Measurements from ENCODE around the gene GSK3B. TPM values are rescaled to one million over a fixed set of nuclear protein-coding genes. Genes with fewer than 3 reads are reported as not detected.

Gene GSK3B
- total RNA-seq, 2 donors from 2014 or later: 57.3 to 59.8 TPM

DNA sequence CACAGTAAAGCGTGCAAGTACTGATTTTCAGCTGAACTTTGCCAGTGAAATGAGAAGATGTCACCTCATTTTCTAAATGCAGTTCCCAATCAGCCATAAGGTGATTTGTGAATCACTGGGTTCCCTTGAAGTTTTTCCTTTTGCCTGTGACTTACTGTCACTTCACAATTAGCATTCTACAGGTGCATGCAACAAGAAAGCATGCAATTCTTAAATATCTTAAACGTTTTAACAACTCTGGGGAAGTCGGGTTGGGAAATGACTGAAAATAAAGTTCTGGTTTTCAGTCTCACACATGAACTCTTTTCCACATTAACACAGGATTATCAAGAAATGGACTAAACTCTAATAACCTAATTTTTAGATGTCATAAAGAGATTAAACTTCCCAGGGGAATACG is 5.2 kb downstream of the GSK3B start:
- DNase-seq: no peak
- no peaks in the 10 kb centered on the region for H3K9me3 ChIP-seq (ENCODE audit: control insufficient read depth, low read length)
- peaks cover 11% of the 10 kb centered on the region for H3K36me3 Mint-ChIP-seq (ENCODE audit: low read depth)
- H3K27ac Mint-ChIP-seq: no peak overlapping the region
- no peaks in the 10 kb centered on the region for H3K27me3 Mint-ChIP-seq (ENCODE audit: insufficient read depth)
- H3K4me3 ChIP-seq (ENCODE audit: low read length): peak overlapping the region; percentile 19
- no peak overlapping the region for H3K4me3 Mint-ChIP-seq
- H3K4me1 ChIP-seq (ENCODE audit: control insufficient read depth, insufficient read depth, low read length): no peaks in the 10 kb centered on the region
- H3K27me3 ChIP-seq (ENCODE audit: control insufficient read depth, insufficient read depth, low read length, poor library complexity, severe bottlenecking): no peaks in the 10 kb centered on the region
- H3K9ac ChIP-seq (ENCODE audit: extremely low read depth, low read length, poor library complexity, severe bottlenecking): no peak overlapping the region
- H3K4me1 Mint-ChIP-seq: peaks cover 8% of the 10 kb centered on the region
- H3K36me3 ChIP-seq (ENCODE audit: control insufficient read depth, insufficient read depth, low read length): peaks cover 18% of the 10 kb centered on the region
- 87 to 91% methylated on average over 1 to 4 of the region's 4 CpGs for WGBS, 2 experiments (ENCODE audit: insufficient coverage in 1 of 2, insufficient read length in 1 of 2)
- no peak overlapping the region for H3K27ac ChIP-seq (ENCODE audit: low read depth, low read length)
- TF ChIP-seq, protein P1, sequence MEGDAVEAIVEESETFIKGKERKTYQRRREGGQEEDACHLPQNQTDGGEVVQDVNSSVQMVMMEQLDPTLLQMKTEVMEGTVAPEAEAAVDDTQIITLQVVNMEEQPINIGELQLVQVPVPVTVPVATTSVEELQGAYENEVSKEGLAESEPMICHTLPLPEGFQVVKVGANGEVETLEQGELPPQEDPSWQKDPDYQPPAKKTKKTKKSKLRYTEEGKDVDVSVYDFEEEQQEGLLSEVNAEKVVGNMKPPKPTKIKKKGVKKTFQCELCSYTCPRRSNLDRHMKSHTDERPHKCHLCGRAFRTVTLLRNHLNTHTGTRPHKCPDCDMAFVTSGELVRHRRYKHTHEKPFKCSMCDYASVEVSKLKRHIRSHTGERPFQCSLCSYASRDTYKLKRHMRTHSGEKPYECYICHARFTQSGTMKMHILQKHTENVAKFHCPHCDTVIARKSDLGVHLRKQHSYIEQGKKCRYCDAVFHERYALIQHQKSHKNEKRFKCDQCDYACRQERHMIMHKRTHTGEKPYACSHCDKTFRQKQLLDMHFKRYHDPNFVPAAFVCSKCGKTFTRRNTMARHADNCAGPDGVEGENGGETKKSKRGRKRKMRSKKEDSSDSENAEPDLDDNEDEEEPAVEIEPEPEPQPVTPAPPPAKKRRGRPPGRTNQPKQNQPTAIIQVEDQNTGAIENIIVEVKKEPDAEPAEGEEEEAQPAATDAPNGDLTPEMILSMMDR (conservative IDR thresholded peaks at IDR 0.05): no peak
- H3K9me3 Mint-ChIP-seq: no peaks in the 10 kb centered on the region

DNA sequence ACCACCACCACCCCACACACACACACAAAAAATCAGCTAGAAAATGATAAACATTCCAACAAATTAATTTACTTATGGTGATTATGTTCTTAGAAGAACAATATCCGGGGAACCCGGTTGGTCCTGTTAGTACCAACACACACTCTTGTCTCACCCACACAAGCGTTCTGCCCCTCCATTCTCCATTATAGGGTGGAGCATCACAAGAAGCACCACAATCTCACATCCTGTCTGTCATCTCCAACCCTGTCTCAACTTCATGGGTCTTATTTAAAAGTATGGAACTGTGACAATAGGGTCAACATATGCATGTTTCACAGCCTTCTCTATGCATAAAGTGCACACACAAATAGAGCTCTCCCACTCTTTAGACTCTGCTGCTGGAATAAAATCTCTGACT is 5.6 kb downstream of the GSK3B start:
- no peaks in the 10 kb centered on the region for H3K27me3 ChIP-seq (ENCODE audit: control insufficient read depth, insufficient read depth, low read length, poor library complexity, severe bottlenecking)
- no peak overlapping the region for H3K27ac ChIP-seq (ENCODE audit: low read depth, low read length)
- no peaks in the 10 kb centered on the region for H3K9me3 ChIP-seq (ENCODE audit: control insufficient read depth, low read length)
- Mint-ChIP-seq H3K9me3 (no peaks in the 10 kb centered on the region), H3K36me3 (ENCODE audit: low read depth) (peaks cover 11% of the 10 kb centered on the region), H3K27me3 (ENCODE audit: insufficient read depth) (no peaks in the 10 kb centered on the region), H3K27ac (no peak overlapping the region), H3K4me3 (no peak overlapping the region), H3K4me1 (peaks cover 11% of the 10 kb centered on the region)
- peak overlapping the region; percentile 19 for H3K4me3 ChIP-seq (ENCODE audit: low read length)
- 81 to 97% methylated on average over 3 of the region's 3 CpGs for WGBS, 2 experiments (ENCODE audit: insufficient coverage in 1 of 2, insufficient read length in 1 of 2)
- TF ChIP-seq, protein P1 (conservative IDR thresholded peaks at IDR 0.05): no peak
- no peak for DNase-seq
- no peaks in the 10 kb centered on the region for H3K4me1 ChIP-seq (ENCODE audit: control insufficient read depth, insufficient read depth, low read length)
- peaks cover 18% of the 10 kb centered on the region for H3K36me3 ChIP-seq (ENCODE audit: control insufficient read depth, insufficient read depth, low read length)
- no peak overlapping the region for H3K9ac ChIP-seq (ENCODE audit: extremely low read depth, low read length, poor library complexity, severe bottlenecking)

DNA sequence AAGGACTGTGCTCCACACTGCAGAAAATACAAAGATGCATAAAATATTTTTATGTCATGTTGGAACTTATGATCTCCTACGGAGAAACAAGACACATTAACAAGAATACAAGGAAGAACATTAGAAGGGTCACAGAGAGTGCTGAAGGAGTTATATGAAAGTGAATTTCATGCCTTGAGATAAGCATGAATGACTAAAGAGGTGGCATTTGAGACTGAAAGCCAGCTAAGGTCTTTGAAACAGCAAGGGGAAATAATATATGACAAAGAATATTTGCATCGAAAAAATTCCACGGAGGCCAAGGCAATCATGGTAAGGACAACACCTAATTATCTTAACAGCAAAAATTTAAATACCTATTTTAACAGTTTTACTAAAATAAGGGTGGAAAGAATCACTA is 12.5 kb downstream of the GSK3B start:
- WGBS, 2 experiments (ENCODE audit: insufficient coverage in 1 of 2, insufficient read length in 1 of 2): 97% methylated on average over 3 of the region's 3 CpGs; no CpG with 5 or more reads in 1 of the 2 experiments
- no peak overlapping the region for H3K27ac Mint-ChIP-seq

More for the DNA sequence above, 12.5 kb downstream of the GSK3B start:
- no peaks in the 10 kb centered on the region for H3K27me3 Mint-ChIP-seq (ENCODE audit: insufficient read depth)
- TF ChIP-seq, protein P1 (conservative IDR thresholded peaks at IDR 0.05): no peak
- peaks cover 8% of the 10 kb centered on the region for H3K36me3 ChIP-seq (ENCODE audit: control insufficient read depth, insufficient read depth, low read length)
- H3K4me3 ChIP-seq (ENCODE audit: low read length): no peak overlapping the region
- no peak overlapping the region for H3K9ac ChIP-seq (ENCODE audit: extremely low read depth, low read length, poor library complexity, severe bottlenecking)
- H3K4me1 Mint-ChIP-seq: peaks cover 14% of the 10 kb centered on the region
- no peak overlapping the region for H3K27ac ChIP-seq (ENCODE audit: low read depth, low read length)
- H3K27me3 ChIP-seq (ENCODE audit: control insufficient read depth, insufficient read depth, low read length, poor library complexity, severe bottlenecking): no peaks in the 10 kb centered on the region
- no peaks in the 10 kb centered on the region for H3K9me3 Mint-ChIP-seq
- H3K36me3 Mint-ChIP-seq (ENCODE audit: low read depth): peaks cover 15% of the 10 kb centered on the region
- H3K4me1 ChIP-seq (ENCODE audit: control insufficient read depth, insufficient read depth, low read length): no peaks in the 10 kb centered on the region
- no peak overlapping the region for H3K4me3 Mint-ChIP-seq
- DNase-seq: no peak
- peaks cover 5% of the 10 kb centered on the region for H3K9me3 ChIP-seq (ENCODE audit: control insufficient read depth, low read length)
